Activated CD4-positive, alpha-beta T cell treated with anti-CD3 and anti-CD28 coated beads for 36 hours (primary cell): ENCODE measurements around the gene OSBP. TPM values are rescaled to one million over a fixed set of nuclear protein-coding genes. Genes with fewer than 3 reads are reported as not detected.
A peak's percentile ranks its signal among the peaks of the same experiment; 100 is the strongest.

Source experiments
- ATAC-seq: fragments of 200-7000 bp; cut with Tn5 transposase; one replicate; pipeline ENCODE4 v1.10.0; 2021; ENCODE audit warnings: mild to moderate bottlenecking, moderate library complexity
- CTCF ChIA-PET: fragments of 350-600 bp; sonication (Branson Sonifier 250); formaldehyde crosslinking; loops from one replicate; lab custom pipeline; 2021; ENCODE audit warnings: antibody characterized with exemption; lab: Charles Lee
- POLR2A ChIA-PET: fragments of 350-600 bp; sonication (Branson Sonifier 250); formaldehyde crosslinking; loops from one replicate; lab custom pipeline; 2021; ENCODE audit warnings: antibody characterized with exemption, inconsistent platforms; lab: Charles Lee
- DNase-seq: peaks from one replicate; pipeline ENCODE4 v3.0.0-alpha.2; 2020
- H3K27ac Mint-ChIP-seq: one replicate; pipeline ENCODE4 v1.8.0; 2021; ENCODE audit warnings: mixed read lengths
- H3K27me3 Mint-ChIP-seq: one replicate; pipeline ENCODE4 v1.8.0; 2021; ENCODE audit warnings: mixed read lengths
- H3K36me3 Mint-ChIP-seq: one replicate; pipeline ENCODE4 v1.8.0; 2021; ENCODE audit warnings: low read depth, mixed read lengths
- H3K4me1 Mint-ChIP-seq: one replicate; pipeline ENCODE4 v1.8.0; 2021; ENCODE audit warnings: mixed read lengths
- H3K4me3 Mint-ChIP-seq: one replicate; pipeline ENCODE4 v1.8.0; 2021; ENCODE audit warnings: mild to moderate bottlenecking, moderate library complexity, mixed read lengths
- H3K9me3 Mint-ChIP-seq: one replicate; pipeline ENCODE4 v1.8.0; 2021; ENCODE audit warnings: low read depth, mixed read lengths
- intact Hi-C, 2 experiments: fragments of 100-400 bp; cut with DNase I in 1 of 2; cut with micrococcal nuclease in 1 of 2; formaldehyde crosslinking; loops; one replicate each; pipeline versions ENCODE4 v1.14.2 to v1.15.1; 2022 to 2024; cut with DNase I, micrococcal nuclease
- total RNA-seq, 2 experiments: library from RNA; stranded (reverse); gene quantifications; one replicate each; pipeline ENCODE4 v1.2.3, GENCODE V29; 2021

The OSBP gene
- total RNA-seq, 2 experiments from 2014 or later: 37.9 to 44.2 TPM

- POLR2A ChIA-PET: no interaction called here
- CTCF ChIA-PET: interaction anchor here (0.9 kb wide), 1 partner anchor 16 kb away, joined by 4 read pairs; no protein-coding TSS in a partner anchor
Observed at GRCh38 chr11:59573216-59573615, 42.4 kb downstream of the OSBP start.

GRCh38 chr11:59572091-59572490 lies 43.5 kb downstream of the OSBP start:
- H3K27ac Mint-ChIP-seq: no peak overlapping the region
- DNase-seq: no peak
- no peak overlapping the region for H3K4me3 Mint-ChIP-seq
- ChIA-PET POLR2A (no interaction called here), CTCF (interaction anchor here (0.7 kb wide), 1 partner anchor 109 kb away, joined by 3 read pairs; no protein-coding TSS in a partner anchor)
- ATAC-seq: no peak
- H3K4me1 Mint-ChIP-seq: no peaks in the 10 kb centered on the region
- intact Hi-C loops: no loop called here
- no peaks in the 10 kb centered on the region for H3K9me3 Mint-ChIP-seq
- H3K27me3 Mint-ChIP-seq: no peaks in the 10 kb centered on the region
- H3K36me3 Mint-ChIP-seq: peaks cover 15% of the 10 kb centered on the region

More at GRCh38 chr11:59573216-59573615, 42.4 kb downstream of the OSBP start:
- H3K9me3 Mint-ChIP-seq: no peaks in the 10 kb centered on the region
- DNase-seq: no peak
- H3K27ac Mint-ChIP-seq: no peak overlapping the region
- peaks cover 22% of the 10 kb centered on the region for H3K36me3 Mint-ChIP-seq
- H3K4me3 Mint-ChIP-seq: no peak overlapping the region
- no peak for ATAC-seq
- intact Hi-C loops: no loop called here
- H3K27me3 Mint-ChIP-seq: no peaks in the 10 kb centered on the region
- no peaks in the 10 kb centered on the region for H3K4me1 Mint-ChIP-seq

DNA sequence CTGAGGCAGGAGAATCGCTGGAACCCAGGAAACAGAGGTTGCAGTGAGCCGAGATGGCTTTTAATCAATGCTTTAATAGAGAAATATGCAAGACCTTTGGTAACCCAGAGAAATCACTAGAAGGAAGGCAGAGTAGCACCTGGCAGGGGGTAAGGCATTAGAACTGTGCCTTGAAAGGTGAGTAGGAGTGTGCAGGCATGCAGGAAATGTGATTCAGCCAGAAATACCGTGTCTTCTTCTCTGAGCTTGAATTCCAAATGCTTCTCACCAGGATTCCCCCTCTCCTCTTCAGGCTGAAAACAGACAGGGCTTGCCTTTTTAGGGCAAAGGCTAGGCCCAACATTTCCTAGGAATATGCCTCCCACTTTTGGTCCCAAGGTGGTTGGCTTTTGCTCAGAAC lies 53.3 kb downstream of the OSBP start:
- Mint-ChIP-seq H3K4me1 (peaks cover 29% of the 10 kb centered on the region), H3K9me3 (peaks cover 3% of the 10 kb centered on the region), H3K27me3 (peaks cover 2% of the 10 kb centered on the region), H3K4me3 (no peak overlapping the region), H3K27ac (no peak overlapping the region), H3K36me3 (peaks cover 5% of the 10 kb centered on the region)
- ChIA-PET CTCF (interaction anchor here (0.5 to 4.0 kb wide), 4 partner anchors 11 to 117 kb away, joined by 3 to 22 read pairs (median 4); no protein-coding TSS in a partner anchor), POLR2A (no interaction called here)
- DNase-seq (no peak), ATAC-seq (no peak)
- intact Hi-C loops: no loop called here

DNA sequence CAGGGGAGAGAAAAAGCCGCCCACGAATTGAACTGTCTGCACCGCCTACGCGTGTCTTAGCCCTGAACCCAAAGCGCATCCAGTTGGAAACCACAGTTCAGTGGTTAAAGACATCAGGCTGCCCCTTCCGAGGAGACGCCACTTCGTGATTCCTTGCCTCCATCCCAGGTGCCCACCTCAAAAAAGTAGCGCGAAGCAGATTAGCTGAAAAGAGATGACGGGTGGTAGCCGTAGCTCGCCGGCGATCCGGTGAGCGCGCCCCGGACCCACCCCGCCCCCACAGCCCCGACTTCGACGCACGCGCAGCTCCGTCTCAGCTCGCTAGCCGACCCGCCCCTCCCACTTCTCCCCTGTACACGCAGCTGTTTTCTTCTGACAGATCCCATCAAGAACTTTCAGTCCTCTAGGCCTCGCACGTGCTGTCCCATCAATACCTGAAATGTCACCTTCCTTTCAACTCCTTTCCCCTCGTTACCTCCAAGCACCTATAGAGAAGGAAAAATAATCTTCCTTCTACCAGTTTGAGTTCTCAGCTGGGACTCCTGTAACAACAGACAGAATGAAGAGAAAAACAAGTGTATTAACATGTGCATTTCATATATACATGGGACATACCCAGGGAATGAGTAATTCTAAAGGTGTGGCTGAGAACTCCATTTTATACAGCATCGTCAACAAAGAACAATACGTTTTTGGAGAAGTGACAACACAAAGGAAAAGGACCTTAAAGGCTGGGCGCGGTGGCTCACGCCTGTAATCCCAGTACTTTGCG lies 54.7 kb downstream of the OSBP start:
- CTCF ChIA-PET: interaction anchor here (1.0 to 5.4 kb wide), 4 partner anchors 10 to 54 kb away, joined by 3 to 26 read pairs (median 14); partner anchors contain the start of gene OSBP
- peak overlapping the region; percentile 93 for H3K4me3 Mint-ChIP-seq
- H3K27ac Mint-ChIP-seq: peak overlapping the region; percentile 96
- ATAC-seq (peak; percentile 45), DNase-seq (peak; percentile 93)
- POLR2A ChIA-PET: interaction anchor here (1.2 to 1.7 kb wide), 2 partner anchors 11 to 108 kb away, joined by 4 to 6 read pairs; partner anchors contain the start of gene PATL1
- H3K36me3 Mint-ChIP-seq: peaks cover 5% of the 10 kb centered on the region
- intact Hi-C loops: loop anchor here (1.0 to 2.0 kb wide), 4 partner anchors 11 to 388 kb away; partner anchors contain the start of genes DTX4 (in 1 of the 2), OSBP (in 1 of the 2) and PATL1 (in 1 of the 2)
- peaks cover 3% of the 10 kb centered on the region for H3K9me3 Mint-ChIP-seq
- H3K4me1 Mint-ChIP-seq: peaks cover 41% of the 10 kb centered on the region
- peaks cover 2% of the 10 kb centered on the region for H3K27me3 Mint-ChIP-seq

DNA sequence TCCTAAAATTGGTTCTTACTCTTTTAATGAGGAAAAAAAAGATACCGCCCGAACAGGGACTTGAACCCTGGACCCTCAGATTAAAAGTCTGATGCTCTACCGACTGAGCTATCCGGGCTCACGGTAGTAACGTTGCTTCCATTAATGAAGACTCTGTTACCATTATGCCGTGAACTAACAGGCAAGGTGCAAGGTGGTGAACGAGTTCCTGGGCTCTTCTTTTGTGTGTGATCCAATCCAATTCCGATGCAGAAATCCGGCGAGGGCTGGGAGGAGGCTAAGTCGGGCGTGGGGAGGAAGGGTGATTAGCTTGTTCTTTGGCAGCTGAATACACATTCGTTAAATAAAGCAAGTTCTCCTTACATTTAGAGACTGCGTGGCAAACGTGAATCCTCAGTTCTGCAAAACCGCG lies 55.3 kb downstream of the OSBP start:
- Mint-ChIP-seq H3K4me1 (peaks cover 47% of the 10 kb centered on the region), H3K36me3 (peaks cover 5% of the 10 kb centered on the region), H3K9me3 (peaks cover 3% of the 10 kb centered on the region), H3K4me3 (peak overlapping the region; percentile 93), H3K27ac (peak overlapping the region; percentile 96), H3K27me3 (peaks cover 2% of the 10 kb centered on the region)
- ATAC-seq (peak; percentile 30), DNase-seq (peak; percentile 81)
- intact Hi-C loops: loop anchor here (1.0 to 2.0 kb wide), 4 partner anchors 10 to 387 kb away; partner anchors contain the start of genes DTX4 (in 1 of the 2), OSBP (in 1 of the 2) and PATL1 (in 1 of the 2)
- ChIA-PET POLR2A (interaction anchor here (1.2 to 1.7 kb wide), 2 partner anchors 10 to 109 kb away, joined by 4 to 6 read pairs; partner anchors contain the start of gene PATL1), CTCF (interaction anchor here (1.0 to 5.4 kb wide), 4 partner anchors 9 to 55 kb away, joined by 3 to 26 read pairs (median 14); partner anchors contain the start of gene OSBP)

- Mint-ChIP-seq H3K4me3 (peak overlapping the region; percentile 93), H3K4me1 (peaks cover 47% of the 10 kb centered on the region), H3K27me3 (peaks cover 2% of the 10 kb centered on the region), H3K9me3 (peaks cover 3% of the 10 kb centered on the region), H3K27ac (peak overlapping the region; percentile 96), H3K36me3 (peaks cover 5% of the 10 kb centered on the region)
- ChIA-PET POLR2A (interaction anchor here (1.7 kb wide), 1 partner anchor 109 kb away, joined by 6 read pairs; the partner anchor contains the start of gene PATL1), CTCF (interaction anchor here (1.0 to 5.4 kb wide), 5 partner anchors 8 to 55 kb away, joined by 3 to 26 read pairs (median 6); partner anchors contain the start of gene OSBP)
- intact Hi-C loops: loop anchor here (1.0 to 10.0 kb wide), 6 partner anchors 10 to 1895 kb away; partner anchors contain the start of genes DTX4 (in 1 of the 2), MRPL16 (in 1 of the 2), OSBP (in 1 of the 2) and PATL1 (in 1 of the 2)
- ATAC-seq (no peak), DNase-seq (no peak)
Observed at GRCh38 chr11:59559886-59560285, 55.7 kb downstream of the OSBP start.

DNA sequence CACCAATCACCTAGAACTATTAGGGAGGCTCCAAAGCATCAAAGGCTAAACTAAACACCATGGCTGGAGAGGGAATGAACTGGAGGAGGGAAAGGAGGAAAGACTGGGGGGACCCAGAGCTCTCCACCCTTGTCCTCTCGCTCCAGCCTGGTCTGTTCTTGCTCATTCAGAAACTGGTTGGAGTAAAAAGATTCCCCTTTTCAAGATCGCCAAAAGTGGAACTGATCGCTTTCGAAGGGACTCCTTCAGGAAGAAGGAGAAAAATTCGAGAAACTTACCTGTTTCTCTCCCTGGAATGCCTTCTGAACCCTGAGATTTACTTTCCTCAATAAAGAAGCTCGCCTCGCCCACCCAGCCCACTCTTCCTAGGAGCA lies 57.3 kb downstream of the OSBP start:
- CTCF ChIA-PET: interaction anchor here (0.6 to 5.4 kb wide), 5 partner anchors 8 to 1954 kb away, joined by 3 to 26 read pairs (median 4); no protein-coding TSS in a partner anchor
- DNase-seq (no peak), ATAC-seq (no peak)
- peak overlapping the region; percentile 75 for H3K4me3 Mint-ChIP-seq
- peaks cover 5% of the 10 kb centered on the region for H3K36me3 Mint-ChIP-seq
- peaks cover 2% of the 10 kb centered on the region for H3K27me3 Mint-ChIP-seq
- POLR2A ChIA-PET: no interaction called here
- intact Hi-C loops: loop anchor here (5.0 to 10.0 kb wide), 2 partner anchors 254 to 1893 kb away; partner anchors contain the start of genes MRPL16 (in 1 of the 2) and ZDHHC5 (in 1 of the 2)
- H3K4me1 Mint-ChIP-seq: peaks cover 47% of the 10 kb centered on the region
- peaks cover 3% of the 10 kb centered on the region for H3K9me3 Mint-ChIP-seq
- no peak overlapping the region for H3K27ac Mint-ChIP-seq

DNA sequence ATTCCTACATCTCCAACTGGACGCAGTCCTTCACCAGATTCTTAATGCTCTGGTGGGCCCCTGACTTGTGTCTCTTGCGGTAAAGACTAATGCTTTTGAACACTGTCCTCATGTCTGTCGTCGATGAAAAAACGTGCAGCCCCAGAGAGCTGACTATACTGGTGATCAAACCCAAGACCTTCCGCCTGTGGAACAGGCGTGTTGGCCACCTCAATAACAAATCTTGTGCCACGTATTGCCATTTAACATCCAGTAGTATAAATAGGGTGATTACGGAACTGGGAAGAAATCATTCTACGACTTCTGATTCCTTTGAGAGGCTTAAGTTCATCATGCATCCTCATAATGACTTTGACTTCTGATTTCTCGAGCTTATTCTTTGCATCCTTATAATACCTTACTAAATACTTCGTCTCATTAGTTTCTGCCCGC lies 58.6 kb downstream of the OSBP start:
- H3K27me3 Mint-ChIP-seq: peaks cover 2% of the 10 kb centered on the region
- ATAC-seq (peak; percentile 21), DNase-seq (peak; percentile 51)
- H3K4me3 Mint-ChIP-seq: peak overlapping the region; percentile 75
- intact Hi-C loops: loop anchor here (5.0 to 10.0 kb wide), 2 partner anchors 255 to 1892 kb away; partner anchors contain the start of genes MRPL16 (in 1 of the 2) and ZDHHC5 (in 1 of the 2)
- peaks cover 3% of the 10 kb centered on the region for H3K9me3 Mint-ChIP-seq
- peaks cover 42% of the 10 kb centered on the region for H3K4me1 Mint-ChIP-seq
- H3K36me3 Mint-ChIP-seq: peaks cover 5% of the 10 kb centered on the region
- CTCF ChIA-PET: interaction anchor here (1.0 to 5.4 kb wide), 6 partner anchors 8 to 113 kb away, joined by 3 to 26 read pairs (median 4); no protein-coding TSS in a partner anchor
- POLR2A ChIA-PET: interaction anchor here (1.2 to 1.8 kb wide), 2 partner anchors 9 to 59 kb away, joined by 5 read pairs; partner anchors contain the start of gene OSBP
- peak overlapping the region; percentile 90 for H3K27ac Mint-ChIP-seq

DNA sequence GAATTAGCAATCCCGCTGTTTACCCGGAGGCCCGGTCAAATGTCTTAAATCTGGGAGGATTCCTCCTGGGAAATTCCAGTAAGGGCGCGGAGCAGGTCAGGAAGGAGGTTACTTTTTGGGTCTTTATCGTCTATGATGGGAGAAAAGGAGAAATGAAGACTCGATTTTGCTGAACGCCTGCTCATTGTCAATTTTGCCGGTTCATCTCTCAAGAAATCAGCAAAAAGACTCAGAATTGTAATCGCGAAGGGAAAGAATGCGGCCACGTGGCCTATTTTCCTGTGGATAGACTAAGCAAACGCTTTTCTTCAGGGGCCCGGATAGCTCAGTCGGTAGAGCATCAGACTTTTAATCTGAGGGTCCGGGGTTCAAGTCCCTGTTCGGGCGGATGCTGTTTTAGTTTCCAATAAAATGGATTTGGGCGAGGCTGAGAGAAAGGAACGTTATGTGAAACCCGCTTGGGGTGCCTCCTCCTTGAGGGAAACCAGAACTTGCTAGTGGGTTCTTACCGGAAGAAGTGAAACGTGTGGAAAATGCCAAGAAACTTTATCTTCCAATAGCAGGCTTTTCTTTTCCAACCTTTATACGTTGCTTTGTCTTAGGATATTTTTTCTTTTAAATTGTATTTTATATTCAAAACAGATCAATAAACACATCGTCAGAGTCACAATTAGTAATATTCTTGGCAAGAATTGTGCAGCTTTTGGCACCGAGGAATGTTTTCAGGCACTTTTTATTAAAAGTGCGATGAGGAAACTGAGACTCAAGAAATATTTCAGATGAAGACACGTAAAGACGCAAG lies 59.3 kb downstream of the OSBP start:
- ATAC-seq: peak; percentile 45

More for the DNA sequence above, 59.3 kb downstream of the OSBP start:
- Mint-ChIP-seq H3K27me3 (peaks cover 2% of the 10 kb centered on the region), H3K9me3 (no peaks in the 10 kb centered on the region), H3K4me1 (peaks cover 42% of the 10 kb centered on the region), H3K4me3 (peak overlapping the region; percentile 75), H3K27ac (peak overlapping the region; percentile 90), H3K36me3 (peaks cover 4% of the 10 kb centered on the region)
- DNase-seq: peak; percentile 89
- ChIA-PET POLR2A (interaction anchor here (1.2 to 1.8 kb wide), 2 partner anchors 10 to 59 kb away, joined by 5 read pairs; partner anchors contain the start of gene OSBP), CTCF (interaction anchor here (1.0 to 5.4 kb wide), 5 partner anchors 10 to 113 kb away, joined by 3 to 26 read pairs (median 4); no protein-coding TSS in a partner anchor)
- intact Hi-C loops: loop anchor here (5.0 to 10.0 kb wide), 2 partner anchors 256 to 1892 kb away; partner anchors contain the start of genes MRPL16 (in 1 of the 2) and ZDHHC5 (in 1 of the 2)
